HG03064 (cell line): ENCODE measurements around the gene LPCAT3.
"Not testable (repeated sequence)": the region's sequence is repeated elsewhere in the genome, so short reads cannot be mapped to it uniquely, and the experiment has no call there.

Experiments
- ATAC-seq: cut with Tn5 transposase; IDR thresholded peaks from one replicate; pipeline ENCODE4 v1.9.1; 2021; ENCODE audit warnings: low read depth; ENCODE audit not compliant: unreplicated experiment

LPCAT3 gene

GRCh38 chr12:7018350-7019042 lies at the start of gene LPCAT3:
Gene LPCAT3 (minus strand): TSS chr12:7018476. CDS start chr12:7018424, 52 bp downstream.
- ATAC-seq: peak; percentile 85

- ATAC-seq: no peak
Measured at GRCh38 chr12:7067096-7067495, 48.8 kb upstream of the LPCAT3 start.

- no peak for ATAC-seq
Measured at GRCh38 chr12:7066596-7066995, 48.3 kb upstream of the LPCAT3 start.

GRCh38 chr12:7065073-7065623 lies 46.9 kb upstream of the LPCAT3 start:
- ATAC-seq: no peak

- no peak for ATAC-seq
Measured at GRCh38 chr12:7064516-7064915, 46.2 kb upstream of the LPCAT3 start.

- no peak for ATAC-seq
Measured at GRCh38 chr12:7061596-7061995, 43.3 kb upstream of the LPCAT3 start.

GRCh38 chr12:7061138-7061537 lies 42.9 kb upstream of the LPCAT3 start:
- no peak for ATAC-seq

GRCh38 chr12:7060353-7060954 lies 42.2 kb upstream of the LPCAT3 start, which contains the start of gene C1S:
Gene C1S (plus strand): TSS chr12:7060718. CDS start chr12:7061913, 1,195 bp downstream.
- no peak for ATAC-seq

GRCh38 chr12:7059780-7060179 lies 41.5 kb upstream of the LPCAT3 start:
- no peak for ATAC-seq

GRCh38 chr12:7058850-7059395 lies 40.6 kb upstream of the LPCAT3 start:
- no peak for ATAC-seq

GRCh38 chr12:7058163-7058845 lies 40.0 kb upstream of the LPCAT3 start:
- ATAC-seq: no peak

- not testable (repeated sequence) for ATAC-seq
Measured at GRCh38 chr12:7055736-7056135, 37.5 kb upstream of the LPCAT3 start.

- ATAC-seq: no peak
Measured at GRCh38 chr12:7054925-7055324, 36.6 kb upstream of the LPCAT3 start.

- ATAC-seq: not testable (repeated sequence)
Measured at GRCh38 chr12:7049973-7050372, 31.7 kb upstream of the LPCAT3 start.

GRCh38 chr12:7049445-7049951 lies 31.2 kb upstream of the LPCAT3 start:
- ATAC-seq: not testable (repeated sequence)

GRCh38 chr12:7047306-7047705 lies 29.0 kb upstream of the LPCAT3 start:
- ATAC-seq: no peak

GRCh38 chr12:7046383-7047105 lies 28.3 kb upstream of the LPCAT3 start:
- no peak for ATAC-seq

- no peak for ATAC-seq
Measured at GRCh38 chr12:7045913-7046312, 27.6 kb upstream of the LPCAT3 start.

GRCh38 chr12:7042842-7043241 lies 24.6 kb upstream of the LPCAT3 start:
- ATAC-seq: no peak

GRCh38 chr12:7039403-7039802 lies 21.1 kb upstream of the LPCAT3 start:
- ATAC-seq: no peak
